GM12801 (cell line): ENCODE results near the gene IFITM5.

ENCODE experiments used
- CTCF ChIP-seq: IDR thresholded peaks from one replicate; pipeline ENCODE4 v1.5.1; 2011; ENCODE audit warnings: control low read depth; ENCODE audit not compliant: insufficient read length; ENCODE audit errors: extremely low read depth

Gene IFITM5

DNA sequence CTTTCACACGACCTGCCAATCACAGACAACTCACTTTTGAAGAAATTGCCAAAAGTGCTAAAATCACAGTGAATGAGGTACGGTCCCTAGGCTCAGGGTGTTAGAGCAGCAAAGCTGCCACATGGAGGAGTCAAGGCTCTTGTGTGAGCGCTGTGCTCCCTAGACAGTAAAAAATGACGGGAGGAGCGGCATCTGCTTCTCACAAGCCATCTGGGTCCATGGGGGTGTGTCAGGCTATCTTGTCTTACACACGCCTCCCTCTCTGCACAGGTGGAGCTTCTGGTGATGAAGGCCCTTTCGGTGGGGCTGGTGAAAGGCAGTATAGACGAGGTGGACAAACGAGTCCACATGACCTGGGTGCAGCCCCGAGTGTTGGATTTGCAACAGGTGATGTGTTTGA lies 47.8 kb downstream of the IFITM5 start:
- TF ChIP-seq CTCF: no peak

GRCh38 chr11:250740-251299 lies 48.5 kb downstream of the IFITM5 start:
- TF ChIP-seq CTCF: no peak

DNA sequence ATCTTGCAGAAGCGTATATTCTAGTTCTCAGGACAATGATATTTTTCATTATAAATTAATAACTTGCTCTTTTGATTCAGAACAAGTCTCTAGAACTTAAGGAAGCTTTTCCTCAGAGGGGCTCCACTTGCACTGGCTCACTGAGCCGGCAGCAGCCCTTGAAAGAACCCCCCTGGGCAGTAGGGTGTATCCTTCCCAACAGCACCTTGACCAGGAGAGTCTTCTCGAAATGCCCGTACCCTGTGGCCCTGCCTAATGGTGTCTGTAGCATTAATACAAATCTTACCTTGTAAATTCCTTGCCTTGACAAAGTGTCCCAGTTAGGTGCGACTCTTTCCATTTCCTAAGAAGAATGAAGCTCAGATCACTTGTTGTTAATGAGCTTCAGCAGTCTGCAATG lies 49.1 kb downstream of the IFITM5 start:
- no peak for TF ChIP-seq CTCF

DNA sequence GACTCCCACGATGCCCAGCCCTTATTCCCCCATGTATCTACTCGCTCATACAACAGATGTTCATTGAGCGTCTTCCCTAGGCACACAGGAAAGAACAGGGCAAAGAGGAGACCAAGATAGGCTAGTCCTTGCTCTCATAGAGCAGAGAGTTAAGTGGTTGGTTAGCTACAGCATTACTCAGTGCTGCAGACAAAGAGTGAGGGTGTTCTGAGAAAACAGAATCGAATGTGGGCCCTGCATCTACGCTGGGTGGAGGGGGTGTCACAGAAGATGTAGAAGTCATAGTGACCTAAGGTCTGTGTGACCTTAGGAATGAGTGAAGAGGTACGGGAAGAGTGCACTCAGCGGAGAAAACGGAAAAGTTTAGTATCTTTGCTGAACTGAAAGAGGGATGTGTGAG lies 50.3 kb downstream of the IFITM5 start:
- TF ChIP-seq CTCF: no peak
